Neuronal stem cell (in vitro differentiated cells): ENCODE measurements around the gene ARHGAP9.

Source experiments
- DNase-seq: peaks from one replicate; pipeline ENCODE4 v3.0.0-alpha.2; 2013; ENCODE audit warnings: low spot score
- H2AFZ ChIP-seq: one replicate; pipeline ENCODE4 v1.6.1; 2013; ENCODE audit warnings: mild to moderate bottlenecking, low read length, inconsistent platforms
- H2AK5ac ChIP-seq: 2 replicates; pipeline ENCODE4 v1.6.1; 2013; ENCODE audit warnings: low read depth, mild to moderate bottlenecking, inconsistent platforms, low read length, moderate library complexity, mixed read lengths
- H2BK120ac ChIP-seq: 2 replicates; pipeline ENCODE4 v1.6.1; 2013; ENCODE audit warnings: low read depth, mild to moderate bottlenecking, inconsistent platforms, low read length, moderate library complexity, mixed read lengths
- H2BK12ac ChIP-seq: one replicate; pipeline ENCODE4 v1.6.1; 2013; ENCODE audit warnings: low read length, inconsistent platforms
- H2BK15ac ChIP-seq: 2 replicates; pipeline ENCODE4 v1.6.1; 2013; ENCODE audit warnings: mild to moderate bottlenecking, low read length, inconsistent platforms, mixed read lengths
- H2BK5ac ChIP-seq: one replicate; pipeline ENCODE4 v1.6.1; 2013; ENCODE audit warnings: inconsistent platforms, mild to moderate bottlenecking, low read length, moderate library complexity
- H3K14ac ChIP-seq: one replicate; pipeline ENCODE4 v1.6.1; 2013; ENCODE audit warnings: low read length, inconsistent platforms
- H3K18ac ChIP-seq: 2 replicates; pipeline ENCODE4 v1.6.1; 2013; ENCODE audit warnings: low read length, inconsistent platforms
- H3K23ac ChIP-seq: 2 replicates; pipeline ENCODE4 v1.6.1; 2013; ENCODE audit warnings: low read depth, mild to moderate bottlenecking, mixed read lengths, low read length, inconsistent platforms; ENCODE audit not compliant: poor library complexity
- H3K27ac ChIP-seq: replicated peaks from 3 replicates; pipeline ENCODE4 v1.5.1; 2013; ENCODE audit warnings: low read length, inconsistent platforms
- H3K27me3 ChIP-seq, 3 experiments: 2 replicates each; pipeline ENCODE4 v1.6.1; 2013; ENCODE audit warnings: low read length in 3 of 3, mild to moderate bottlenecking in 2 of 3, inconsistent platforms in 1 of 3, low read depth in 1 of 3, mixed read lengths in 1 of 3, moderate library complexity in 1 of 3; ENCODE audit not compliant: control insufficient read depth in 3 of 3, insufficient read depth in 3 of 3
- H3K36me3 ChIP-seq, 2 donors: replicated peaks in 1 of 2; 2 replicates each; pipeline ENCODE4 v1.6.1; 2013; ENCODE audit warnings: low read length in 2 of 2; ENCODE audit not compliant: control insufficient read depth in 2 of 2, insufficient read depth in 2 of 2
- H3K4ac ChIP-seq: 2 replicates; pipeline ENCODE4 v1.6.1; 2013; ENCODE audit warnings: inconsistent platforms, mild to moderate bottlenecking, low read length, moderate library complexity
- H3K4me1 ChIP-seq, 2 donors: 1 replicate in 1 of 2; 2 replicates in 1 of 2; pipeline ENCODE4 v1.6.1; 2013; ENCODE audit warnings: low read length in 2 of 2, low read depth in 1 of 2; ENCODE audit not compliant: control insufficient read depth in 2 of 2, insufficient read depth in 1 of 2
- H3K4me2 ChIP-seq: one replicate; pipeline ENCODE4 v1.6.1; 2013; ENCODE audit warnings: mild to moderate bottlenecking, low read length, inconsistent platforms; ENCODE audit not compliant: insufficient read depth, poor library complexity, severe bottlenecking
- H3K4me3 ChIP-seq, 2 donors: 2 replicates each; pipeline ENCODE4 v1.5.1; 2013; ENCODE audit warnings: low read length in 2 of 2, mild to moderate bottlenecking in 2 of 2, inconsistent platforms in 1 of 2, moderate library complexity in 1 of 2
- H3K79me1 ChIP-seq: one replicate; pipeline ENCODE4 v1.6.1; 2013; ENCODE audit warnings: low read depth, mild to moderate bottlenecking, inconsistent platforms, low read length, moderate library complexity
- H3K9ac ChIP-seq: one replicate; pipeline ENCODE4 v1.6.1; 2013; ENCODE audit warnings: mild to moderate bottlenecking, low read depth, low read length, inconsistent platforms; ENCODE audit not compliant: poor library complexity
- H3K9me3 ChIP-seq, 2 donors: replicated peaks in 1 of 2; 2 replicates each; pipeline versions ENCODE3 to v1.6.1; 2013; ENCODE audit warnings: low read length in 2 of 2, mild to moderate bottlenecking in 2 of 2, inconsistent platforms in 1 of 2, low read depth in 1 of 2, mixed read lengths in 1 of 2, moderate library complexity in 1 of 2; ENCODE audit not compliant: control insufficient read depth in 2 of 2, insufficient read depth in 1 of 2
- H4K8ac ChIP-seq: one replicate; pipeline ENCODE4 v1.6.1; 2013; ENCODE audit warnings: low read depth, mild to moderate bottlenecking, inconsistent platforms, low read length, moderate library complexity
- H4K91ac ChIP-seq: one replicate; pipeline ENCODE4 v1.6.1; 2013; ENCODE audit warnings: low read length, low read depth, mild to moderate bottlenecking, inconsistent platforms; ENCODE audit not compliant: poor library complexity
- WGBS, 2 donors: extraction: QIAGEN DNeasy Blood & Tissue Kit; methylation state at CpG; one replicate each; pipeline ENCODE4 v1.1.7; 2013; ENCODE audit warnings: missing lambda C conversion rate in 2 of 2, mixed read lengths in 1 of 2; ENCODE audit not compliant: insufficient read length in 2 of 2, insufficient replicate concordance in 1 of 2; ENCODE audit errors: extremely low coverage in 2 of 2; 5-methylcytosine and 5-hydroxymethylcytosine counted together

The ARHGAP9 gene

GRCh38 chr12:57523706-57524614 is 44.3 kb upstream of the ARHGAP9 start:
- no peak overlapping the region for H2AFZ ChIP-seq

GRCh38 chr12:57522887-57523705 is 43.4 kb upstream of the ARHGAP9 start:
- Histone ChIP-seq H3K18ac (peak overlapping the region; percentile 94), H3K79me1 (peaks cover 3% of the 10 kb centered on the region), H3K23ac (peak overlapping the region; percentile 52), H2AK5ac (peak overlapping the region; percentile 58), H3K9me3 (no peaks in the 10 kb centered on the region), H3K4ac (no peak overlapping the region), H2BK15ac (peak overlapping the region; percentile 22), H3K4me1 (peaks cover 27 to 30% of the 10 kb centered on the region in 2 donors), H2BK12ac (no peak overlapping the region), H4K91ac (no peak overlapping the region), H2BK5ac (no peak overlapping the region), H3K27me3 (peaks cover 0 to 2% (median 0%) of the 10 kb centered on the region in 3 experiments), H4K8ac (no peak overlapping the region), H2BK120ac (no peak overlapping the region), H3K4me3 (peak overlapping the region; percentile 67 to 79), H3K9ac (peak overlapping the region; percentile 94), H3K14ac (peak overlapping the region; percentile 42), H2AFZ (peak overlapping the region; percentile 85), H3K27ac (peak overlapping the region; percentile 94), H3K4me2 (peak overlapping the region; percentile 85), H3K36me3 (peaks cover 14 to 56% of the 10 kb centered on the region in 2 donors)
- WGBS, 2 donors: no CpG with 5 or more reads among the region's 38 CpGs
- DNase-seq: peak; percentile 50

More at GRCh38 chr12:57523706-57524614, 44.3 kb upstream of the ARHGAP9 start:
- peak overlapping the region; percentile 85 for H3K4me2 ChIP-seq
- H3K27me3 ChIP-seq: peaks cover 0 to 2% (median 0%) of the 10 kb centered on the region in 3 experiments
- H3K36me3 ChIP-seq: peaks cover 16 to 57% of the 10 kb centered on the region in 2 donors
- H2BK15ac ChIP-seq: no peak overlapping the region
- no peak overlapping the region for H3K4ac ChIP-seq
- H3K9me3 ChIP-seq: no peaks in the 10 kb centered on the region
- peak overlapping the region; percentile 94 for H3K27ac ChIP-seq
- H4K91ac ChIP-seq: no peak overlapping the region
- no peak overlapping the region for H2AK5ac ChIP-seq
- no peak for DNase-seq
- peaks cover 3% of the 10 kb centered on the region for H3K79me1 ChIP-seq
- H3K18ac ChIP-seq: no peak overlapping the region
- H3K4me1 ChIP-seq: peaks cover 25 to 30% of the 10 kb centered on the region in 2 donors
- no peak overlapping the region for H3K23ac ChIP-seq
- H4K8ac ChIP-seq: no peak overlapping the region
- H2BK12ac ChIP-seq: no peak overlapping the region
- no peak overlapping the region for H2BK120ac ChIP-seq
- peak overlapping the region; percentile 94 for H3K9ac ChIP-seq
- peak overlapping the region; percentile 27 for H2BK5ac ChIP-seq
- no peak overlapping the region for H3K14ac ChIP-seq
- H3K4me3 ChIP-seq: peak overlapping the region; percentile 67 to 79
- WGBS, 2 donors: no CpG with 5 or more reads among the region's 14 CpGs

- Histone ChIP-seq H3K4me2 (peak within 1 kb of the TSS; percentile 85), H2AK5ac (peak within 1 kb of the TSS; percentile 58), H4K8ac (peak within 1 kb of the TSS; percentile 0), H2BK120ac (no peak within 1 kb of the TSS), H2BK5ac (no peak within 1 kb of the TSS), H3K14ac (peak within 1 kb of the TSS; percentile 42), H3K23ac (peak within 1 kb of the TSS; percentile 52), H3K4me3 (peak within 1 kb of the TSS; percentile 67 to 80), H3K18ac (peak within 1 kb of the TSS; percentile 94), H2AFZ (peak within 1 kb of the TSS; percentile 85), H3K4ac (no peak within 1 kb of the TSS), H3K9ac (peak within 1 kb of the TSS; percentile 94), H3K27me3 (peaks cover 0 to 2% (median 0%) of the 10 kb centered on the region in 3 experiments), H3K36me3 (peaks cover 12 to 56% of the 10 kb centered on the region in 2 donors), H3K79me1 (peaks cover 3% of the 10 kb centered on the region), H3K27ac (peak within 1 kb of the TSS; percentile 94), H3K9me3 (no peaks in the 10 kb centered on the region), H2BK15ac (peak within 1 kb of the TSS; percentile 22), H4K91ac (no peak within 1 kb of the TSS), H2BK12ac (no peak within 1 kb of the TSS), H3K4me1 (peaks cover 27 to 30% of the 10 kb centered on the region in 2 donors)
- no CpG with 5 or more reads among the region's 57 CpGs for WGBS, 2 donors
- peak; percentile 90 for DNase-seq
These were observed 42.6 kb upstream of the ARHGAP9 start, which contains the start of gene MBD6 for GRCh38 chr12:57522011-57522886. TSS of gene MBD6 (plus strand) at chr12:57522824. CDS start at chr12:57524304, 1,480 bp downstream.
